GM21515 (cell line): ENCODE results near the gene PCDH17.

Experiments
- ATAC-seq: cut with Tn5 transposase; IDR thresholded peaks from one replicate; pipeline ENCODE4 v1.9.1; 2021; ENCODE audit not compliant: unreplicated experiment

The PCDH17 gene

DNA sequence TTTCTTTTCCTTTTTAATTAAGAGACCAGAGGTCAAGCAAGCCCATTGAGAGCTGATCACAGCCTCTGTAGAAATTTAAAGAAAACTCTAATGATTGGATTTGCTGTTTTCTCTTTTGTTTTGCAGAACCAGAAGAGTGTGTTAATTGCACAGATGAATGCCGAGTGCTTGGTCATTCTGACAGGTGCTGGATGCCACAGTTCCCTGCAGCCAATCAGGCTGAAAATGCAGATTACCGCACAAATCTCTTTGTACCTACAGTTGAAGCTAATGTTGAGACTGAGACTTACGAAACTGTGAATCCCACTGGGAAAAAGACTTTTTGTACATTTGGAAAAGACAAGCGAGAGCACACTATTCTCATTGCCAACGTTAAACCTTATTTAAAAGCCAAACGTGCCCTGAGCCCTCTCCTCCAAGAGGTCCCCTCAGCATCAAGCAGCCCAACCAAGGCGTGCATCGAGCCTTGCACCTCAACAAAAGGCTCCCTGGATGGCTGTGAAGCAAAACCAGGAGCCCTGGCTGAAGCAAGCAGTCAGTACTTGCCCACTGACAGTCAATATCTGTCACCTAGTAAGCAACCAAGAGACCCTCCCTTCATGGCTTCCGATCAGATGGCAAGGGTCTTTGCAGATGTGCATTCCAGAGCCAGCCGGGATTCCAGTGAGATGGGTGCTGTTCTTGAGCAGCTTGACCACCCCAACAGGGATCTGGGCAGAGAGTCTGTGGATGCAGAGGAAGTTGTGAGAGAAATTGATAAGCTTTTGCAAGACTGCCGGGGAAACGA lies 93.1 kb downstream of the PCDH17 start:
- no peak for ATAC-seq

DNA sequence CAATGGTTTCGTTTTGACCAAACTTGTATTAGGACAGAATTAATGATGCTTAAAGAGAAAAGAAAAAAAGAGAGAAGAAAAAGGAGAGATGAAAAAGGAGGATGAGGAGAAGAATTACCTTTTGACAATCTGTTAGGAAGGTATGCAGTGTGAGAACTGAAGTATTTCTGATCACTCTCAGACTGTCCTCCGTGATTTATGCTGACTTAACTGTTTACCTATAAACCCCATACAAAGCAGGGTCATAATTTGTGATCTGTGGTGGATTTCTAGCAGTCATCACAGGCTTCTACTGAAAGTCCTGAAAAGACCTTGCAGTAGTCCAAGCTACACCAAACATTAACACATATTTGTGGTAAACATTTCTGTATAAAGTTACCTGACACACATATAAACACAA lies 93.9 kb downstream of the PCDH17 start:
- ATAC-seq, result no peak

DNA sequence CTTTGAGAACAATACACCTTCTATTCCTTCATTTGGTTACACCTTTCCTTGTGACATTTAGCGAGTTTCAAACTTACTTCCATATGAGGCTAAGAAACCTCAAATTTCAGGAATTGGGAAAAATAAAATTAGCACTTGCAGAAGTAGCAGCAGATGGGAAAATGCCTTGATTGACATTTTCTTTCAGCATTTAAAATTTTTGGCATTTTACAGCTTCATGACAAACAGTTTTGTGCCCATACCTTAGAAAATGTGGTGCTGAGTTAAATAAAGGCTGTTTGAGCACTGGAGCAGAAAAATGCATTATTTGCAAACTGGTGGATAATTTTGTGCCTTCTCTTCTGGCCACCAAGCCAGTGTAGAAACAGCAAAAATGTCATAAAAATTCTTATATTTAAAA lies 95.4 kb downstream of the PCDH17 start:
- no peak for ATAC-seq

DNA sequence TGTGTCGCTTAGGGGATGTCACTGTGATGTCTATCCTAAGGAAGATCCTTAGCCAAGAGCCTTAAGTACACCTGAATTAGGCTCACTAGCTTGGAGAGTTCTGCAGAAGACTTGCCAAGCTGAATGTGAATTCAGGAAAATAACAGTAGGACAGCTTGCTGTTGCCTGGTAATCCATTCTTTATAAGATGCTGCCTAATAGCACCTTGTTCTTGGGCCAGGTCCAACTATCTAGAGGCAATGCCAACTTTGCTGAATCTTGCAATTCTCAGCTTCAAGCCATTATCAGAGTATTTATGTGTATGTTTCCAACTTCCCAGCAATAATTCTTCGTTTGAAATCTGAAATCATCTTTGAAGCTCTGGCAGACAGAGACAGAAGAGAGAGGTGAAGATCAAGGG lies 102.8 kb downstream of the PCDH17 start:
- no peak for ATAC-seq

DNA sequence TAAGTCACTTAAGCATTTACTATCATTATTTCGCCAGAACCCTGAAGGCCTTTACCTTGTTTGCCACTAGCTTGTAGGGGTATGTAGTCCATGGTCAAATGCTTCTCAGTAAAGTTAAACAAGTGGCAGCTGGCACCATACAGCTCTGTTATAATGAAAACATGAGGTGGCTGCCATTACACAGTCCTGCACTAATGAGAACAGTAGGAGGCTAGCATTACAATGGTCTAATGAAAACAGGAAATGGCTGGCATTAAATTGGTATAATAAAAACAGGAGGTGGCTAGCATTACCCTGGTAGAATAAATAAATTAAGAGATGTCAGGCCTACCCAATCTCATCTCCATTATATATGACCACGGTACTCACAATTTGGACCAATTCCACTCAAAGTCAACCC lies 107.5 kb downstream of the PCDH17 start:
- no peak for ATAC-seq

DNA sequence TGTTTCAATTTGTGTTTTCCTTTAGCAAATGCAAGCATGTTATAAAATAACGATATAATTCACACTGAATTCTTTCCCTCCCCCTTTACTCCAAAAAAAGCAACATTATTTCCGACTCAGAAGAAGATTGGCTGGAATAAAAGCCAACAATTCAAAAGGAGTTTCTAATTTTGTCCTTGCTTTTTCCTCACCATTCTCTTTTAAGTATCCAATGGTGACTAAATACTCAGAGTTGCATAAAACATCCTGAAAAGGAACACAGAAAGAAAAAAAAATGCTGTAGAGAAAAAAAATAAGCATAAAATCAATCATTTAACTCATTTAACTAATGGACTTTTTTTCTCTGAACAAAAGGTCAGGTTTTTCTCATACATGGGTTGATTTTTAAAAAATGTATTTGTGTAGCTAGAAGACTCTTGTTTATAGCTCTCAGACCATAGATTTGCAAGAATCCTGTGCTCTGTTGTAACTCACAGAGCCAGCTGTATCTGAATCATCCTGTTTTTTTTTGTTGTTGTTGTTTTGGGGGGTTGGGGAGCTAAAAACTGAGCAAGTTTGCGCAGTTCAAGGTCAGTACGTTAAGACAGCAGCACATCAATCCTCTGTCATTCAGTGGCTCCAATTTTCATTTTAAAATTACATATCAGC lies 108.1 kb downstream of the PCDH17 start:
- ATAC-seq, result no peak

DNA sequence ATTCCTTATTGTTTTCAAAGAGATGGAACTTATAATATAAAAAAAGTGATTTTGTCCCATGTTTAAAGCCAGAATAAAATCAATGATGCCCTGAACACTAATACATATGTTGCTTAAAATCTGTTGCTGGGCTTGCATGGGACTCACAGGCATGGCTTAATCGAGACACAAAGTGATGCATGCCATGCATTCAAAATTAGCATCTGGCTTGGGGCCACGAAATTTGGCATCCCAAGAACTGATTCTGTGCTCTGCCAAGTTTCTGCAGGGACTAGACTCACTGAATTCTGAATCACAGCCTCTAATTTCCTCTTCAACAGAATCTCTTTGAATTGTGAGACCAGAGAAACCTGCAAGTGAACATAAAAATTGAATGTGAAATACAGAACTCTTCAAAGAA lies 109.2 kb downstream of the PCDH17 start:
- ATAC-seq, result no peak

DNA sequence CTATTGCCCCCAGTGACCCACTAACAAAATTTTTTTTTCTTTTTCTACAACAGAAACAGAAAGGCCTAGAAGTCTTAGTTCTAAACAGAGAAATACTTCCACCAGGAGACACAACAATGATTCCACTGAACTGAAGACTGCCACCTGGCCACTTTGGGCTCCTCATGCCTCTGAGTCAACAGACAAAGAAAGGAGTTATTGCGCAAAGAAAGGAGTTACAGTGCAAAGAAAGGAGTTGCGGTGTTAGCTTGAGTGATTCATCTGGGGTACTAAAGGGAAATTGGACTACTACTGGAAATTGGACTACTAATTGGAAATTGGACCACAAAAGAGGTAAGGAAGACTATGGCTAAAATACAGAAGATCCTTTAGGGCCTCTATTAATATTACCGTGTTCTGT lies 116.6 kb downstream of the PCDH17 start:
- no peak for ATAC-seq

DNA sequence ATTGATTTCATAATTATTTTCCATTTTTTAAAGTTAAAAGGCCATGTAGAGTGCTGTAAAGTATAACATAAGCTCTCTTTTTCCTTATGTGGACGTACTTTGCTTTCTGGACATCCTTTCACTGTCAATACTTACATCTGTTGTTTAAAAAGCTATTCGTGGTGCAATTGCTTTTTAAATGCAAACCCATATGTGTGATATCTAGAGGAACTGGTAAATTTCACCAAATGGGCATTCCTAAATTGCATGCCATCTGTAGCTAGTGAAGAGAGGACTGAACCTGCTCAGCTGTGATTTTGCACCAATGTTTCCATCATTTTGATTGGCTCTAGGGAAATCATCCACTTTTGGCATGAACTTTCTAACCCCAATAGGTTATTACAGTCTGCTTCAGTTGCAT lies 129.4 kb downstream of the PCDH17 start:
- ATAC-seq, result no peak

DNA sequence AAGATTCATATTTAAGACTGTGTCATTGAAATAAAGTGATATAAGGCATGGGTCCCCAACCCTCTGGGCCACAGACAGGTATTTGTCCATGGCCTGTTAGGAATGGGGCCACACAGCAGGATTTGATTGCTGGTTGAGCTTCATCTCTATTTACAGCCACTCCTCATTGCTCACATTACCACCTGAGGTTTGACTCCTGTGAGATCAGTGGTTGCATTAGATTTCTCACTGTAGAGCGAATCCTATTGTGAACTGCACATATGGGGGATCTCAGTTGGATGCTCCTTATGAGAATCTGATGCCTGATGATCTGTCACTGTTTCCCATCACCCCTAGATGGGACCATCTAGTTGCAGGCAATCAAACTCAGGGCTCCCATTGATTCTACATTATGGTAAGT lies 132.1 kb downstream of the PCDH17 start:
- no peak for ATAC-seq
